H1 (cell line): ENCODE data around the gene WNT9A. TPM values are rescaled to one million over a fixed set of nuclear protein-coding genes. Genes with fewer than 3 reads are reported as not detected.

Experiments used
- ATF3 ChIP-seq: IDR thresholded peaks from 2 replicates; pipeline ENCODE4 v1.6.1; 2011; ENCODE audit warnings: low read depth, mild to moderate bottlenecking, low read length; ENCODE audit not compliant: insufficient read depth
- CHD1 ChIP-seq: IDR thresholded peaks from 2 replicates; pipeline ENCODE4 v1.6.1; 2012; ENCODE audit warnings: low read depth, low read length, improper control_type of control experiment
- CHD2 ChIP-seq: IDR thresholded peaks from 2 replicates; pipeline ENCODE4 v1.6.1; 2012; ENCODE audit warnings: low read length, improper control_type of control experiment
- HDAC6 ChIP-seq: IDR thresholded peaks from one replicate; pipeline ENCODE4 v1.7.1; 2012; ENCODE audit warnings: low read depth, mild to moderate bottlenecking, inconsistent platforms, low read length, moderate library complexity
- JUND ChIP-seq: IDR thresholded peaks from 2 replicates; pipeline ENCODE4 v1.6.1; 2011; ENCODE audit warnings: mild to moderate bottlenecking, improper control_type of control experiment, low read length
- KDM4A ChIP-seq: IDR thresholded peaks from one replicate; pipeline ENCODE4 v1.7.1; 2012; ENCODE audit warnings: low read depth, mild to moderate bottlenecking, moderate library complexity, low read length, inconsistent platforms; ENCODE audit not compliant: severe bottlenecking
- PHF8 ChIP-seq: fragments of 200-600 bp; sonication (generic); conservative IDR thresholded peaks from 2 replicates; pipeline ENCODE4 v1.7.1; 2012; ENCODE audit warnings: low read depth, mild to moderate bottlenecking, inconsistent platforms, low read length, moderate library complexity
- SP4 ChIP-seq: IDR thresholded peaks from 2 replicates; pipeline ENCODE4 v1.6.1; 2012; ENCODE audit warnings: low read length, inconsistent platforms
- TAF7 ChIP-seq: optimal IDR thresholded peaks from 2 replicates; pipeline ENCODE3; 2011; ENCODE audit warnings: low read depth, mild to moderate bottlenecking, inconsistent platforms, low read length, moderate library complexity, borderline replicate concordance
- TCF12 ChIP-seq: IDR thresholded peaks from 2 replicates; pipeline ENCODE4 v1.6.1; 2011; ENCODE audit warnings: low read depth, mild to moderate bottlenecking, low read length
- polyA plus RNA-seq, 7 experiments: library from polyadenylated mRNA; depleted of rRNA in 3 of 7; stranded (reverse) in 5 of 7; unstranded in 2 of 7; fragments of >200 nt in 5 of 7; fragments of 200-250 nt in 2 of 7; gene quantifications; 1 replicate in 5 of 7; 2 replicates in 1 of 7; 4 replicates in 1 of 7; pipeline versions ENCODE4 v1.2.1 to v1.2.3, GENCODE V29; 2011 to 2013; ENCODE audit warnings: missing spikeins in 2 of 7, mixed read lengths in 2 of 7
- total RNA-seq: library from RNA; stranded (reverse); fragmentation: NEBNext Ultra II Directional; extraction: Animal tissue kit (Norgen Biotek cat#: 25700); gene quantifications from 2 replicates; pipeline ENCODE4 v1.2.1, GENCODE V29; 2021

Gene WNT9A
- total and polyA plus RNA-seq, 2 of the 8 experiments (the other 6 are each of a cell fraction or from before 2014, with no cell fraction given) = 1.1 to 1.5 TPM

- no peak for TF ChIP-seq ATF3
- TF ChIP-seq CHD2 = no peak
- TF ChIP-seq TCF12 = no peak
- no peak for TF ChIP-seq PHF8
- TF ChIP-seq KDM4A = no peak
- TF ChIP-seq JUND = no peak
- TF ChIP-seq SP4 = no peak
- TF ChIP-seq TAF7 = no peak
- TF ChIP-seq HDAC6 = no peak
- no peak for TF ChIP-seq CHD1
Observed at GRCh38 chr1:227939791-227940771, 7.7 kb downstream of the WNT9A start (continued).
